T-helper 22 cell (primary cell): ENCODE measurements around the gene ANKRD11.
"Not testable (repeated sequence)": the region's sequence is repeated elsewhere in the genome, so short reads cannot be mapped to it uniquely, and the experiment has no call there.

Experiments
- DNase-seq: peaks from one replicate; pipeline ENCODE4 v3.0.0-alpha.2; 2020; ENCODE audit warnings: low read depth

Gene ANKRD11

GRCh38 chr16:89264800-89265550 is 225.4 kb downstream of the ANKRD11 start:
- DNase-seq: no peak

GRCh38 chr16:89261691-89262563 is 228.4 kb downstream of the ANKRD11 start:
- no peak for DNase-seq

DNA sequence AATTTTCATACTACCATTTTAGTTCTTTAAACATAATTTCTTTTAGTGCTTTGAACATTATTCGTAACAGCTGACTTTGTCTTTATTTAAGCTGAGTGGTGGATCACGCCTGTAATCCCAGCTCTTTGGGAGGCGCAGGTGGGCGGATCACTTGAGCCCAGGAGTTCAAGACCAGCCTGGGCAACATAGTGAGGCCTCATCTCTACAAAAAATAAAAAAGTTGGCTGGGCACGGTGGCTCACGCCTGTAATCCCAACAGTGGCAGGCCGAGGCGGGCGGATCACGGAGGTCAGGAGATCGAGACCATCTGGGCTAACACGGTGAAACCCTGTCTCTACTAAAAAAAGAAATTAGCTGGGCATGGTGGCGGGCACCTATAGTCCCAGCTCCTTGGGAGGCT is 230.5 kb downstream of the ANKRD11 start:
- DNase-seq: not testable (repeated sequence)

GRCh38 chr16:89257757-89258465 is 232.4 kb downstream of the ANKRD11 start:
- DNase-seq: no peak

DNA sequence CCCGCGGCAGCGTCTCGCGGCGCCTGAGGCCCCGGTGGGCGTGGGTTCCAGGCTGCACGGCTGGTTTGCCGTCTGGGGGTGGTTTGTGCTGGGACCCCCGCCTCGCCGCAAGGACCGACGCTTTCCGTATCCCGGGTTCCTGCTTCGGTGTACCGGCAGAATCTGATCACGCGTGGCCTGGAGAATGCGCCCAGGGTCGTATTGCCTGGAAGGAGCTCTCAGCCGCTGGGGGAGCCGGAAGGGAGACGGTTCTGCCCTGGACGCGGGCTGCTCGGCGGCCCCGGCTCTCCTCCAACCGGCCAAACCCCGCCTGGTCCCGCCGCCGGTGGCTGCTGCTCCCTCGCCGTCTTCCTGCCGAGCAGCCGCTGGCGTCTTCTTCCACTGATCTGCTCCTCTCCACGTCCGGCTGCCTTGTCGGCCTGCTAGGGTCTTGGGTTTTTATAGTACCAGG is 233.1 kb downstream of the ANKRD11 start:
- no peak for DNase-seq

- peak; percentile 68 for DNase-seq
Measured at GRCh38 chr16:89256651-89257254, 233.6 kb downstream of the ANKRD11 start.

DNA sequence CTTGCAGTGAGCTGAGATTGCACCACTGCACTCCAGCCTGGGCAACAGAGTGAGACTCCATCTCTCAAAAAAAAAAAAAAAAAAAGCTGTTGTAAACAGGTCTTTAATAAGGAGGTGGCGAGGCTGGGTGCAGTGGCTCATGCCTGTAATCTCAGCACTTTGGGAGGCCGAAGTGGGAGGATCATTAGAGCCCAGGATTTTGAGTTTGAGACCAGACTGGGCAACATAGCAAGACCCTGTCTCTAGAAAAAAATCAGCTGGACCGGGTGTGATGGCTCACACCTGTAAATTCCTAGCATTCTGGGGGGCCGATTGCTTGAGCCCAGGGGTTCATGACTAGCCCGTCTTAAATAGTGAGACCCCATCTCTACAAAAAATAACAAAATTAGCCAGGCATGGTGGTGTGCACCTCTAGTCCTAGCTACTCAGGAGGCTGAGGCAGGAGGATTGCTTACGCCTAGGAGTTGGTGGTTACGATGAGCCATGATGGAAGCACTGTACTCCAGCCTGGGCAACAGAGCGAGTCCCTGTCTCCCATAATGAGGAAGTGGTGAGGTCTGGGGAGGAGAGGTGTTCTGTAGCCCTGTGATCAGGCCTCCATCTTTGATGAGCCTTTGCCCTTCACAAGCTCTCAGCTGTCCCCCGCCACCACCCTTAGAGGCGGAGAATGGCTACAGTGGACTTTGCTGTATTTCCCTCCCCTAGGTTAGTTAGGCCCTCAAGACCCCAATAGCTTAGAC is 236.6 kb downstream of the ANKRD11 start:
- DNase-seq: no peak

- no peak for DNase-seq
Measured at GRCh38 chr16:89248196-89248982, 242.0 kb downstream of the ANKRD11 start.

DNA sequence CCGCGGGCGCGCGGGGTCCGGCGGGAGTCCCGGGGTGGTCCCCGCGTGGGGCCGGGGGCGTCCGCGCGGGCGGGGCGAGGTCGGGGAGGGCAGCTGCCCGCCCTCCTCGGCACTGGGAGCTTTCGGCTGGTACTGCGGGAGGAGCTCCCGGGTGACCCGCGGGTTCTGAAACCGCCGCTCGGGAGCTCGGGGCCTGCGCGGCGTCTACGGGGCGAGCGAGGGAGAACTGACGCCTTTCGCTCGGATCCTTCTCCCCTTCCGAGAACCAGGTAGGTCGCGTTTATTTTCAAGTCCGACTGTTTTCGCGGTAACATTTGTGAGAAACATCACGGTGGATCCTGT is 242.7 kb downstream of the ANKRD11 start:
- not testable (repeated sequence) for DNase-seq

GRCh38 chr16:89246903-89247733 is 243.2 kb downstream of the ANKRD11 start:
- DNase-seq: peak; percentile 88

- DNase-seq: no peak
Measured at GRCh38 chr16:89246383-89246902, 243.9 kb downstream of the ANKRD11 start.

- no peak for DNase-seq
Measured at GRCh38 chr16:89244754-89245153, 245.6 kb downstream of the ANKRD11 start.

GRCh38 chr16:89244264-89244663 is 246.1 kb downstream of the ANKRD11 start:
- not testable (repeated sequence) for DNase-seq

DNA sequence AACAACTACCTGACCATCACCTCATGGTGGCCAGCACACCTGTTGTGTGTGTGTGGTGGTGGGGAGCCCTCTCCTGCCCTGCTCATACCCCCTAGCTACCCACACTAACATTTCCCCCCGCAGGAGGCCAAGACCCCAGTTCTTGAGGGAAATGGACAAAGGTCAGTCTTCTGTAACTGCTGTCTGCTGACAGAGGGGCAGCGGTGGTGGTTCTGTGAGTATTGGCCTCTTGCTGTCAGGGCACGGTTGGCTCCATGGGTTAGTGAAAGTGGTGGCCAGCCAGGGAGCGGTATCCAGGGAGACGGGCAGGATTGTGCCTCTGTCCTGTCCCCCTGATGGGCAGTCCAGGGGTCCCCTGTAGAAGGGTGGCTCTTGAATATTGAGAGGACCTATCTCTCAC is 246.7 kb downstream of the ANKRD11 start:
- DNase-seq: no peak

GRCh38 chr16:89242795-89243200 is 247.6 kb downstream of the ANKRD11 start:
- DNase-seq: no peak

DNA sequence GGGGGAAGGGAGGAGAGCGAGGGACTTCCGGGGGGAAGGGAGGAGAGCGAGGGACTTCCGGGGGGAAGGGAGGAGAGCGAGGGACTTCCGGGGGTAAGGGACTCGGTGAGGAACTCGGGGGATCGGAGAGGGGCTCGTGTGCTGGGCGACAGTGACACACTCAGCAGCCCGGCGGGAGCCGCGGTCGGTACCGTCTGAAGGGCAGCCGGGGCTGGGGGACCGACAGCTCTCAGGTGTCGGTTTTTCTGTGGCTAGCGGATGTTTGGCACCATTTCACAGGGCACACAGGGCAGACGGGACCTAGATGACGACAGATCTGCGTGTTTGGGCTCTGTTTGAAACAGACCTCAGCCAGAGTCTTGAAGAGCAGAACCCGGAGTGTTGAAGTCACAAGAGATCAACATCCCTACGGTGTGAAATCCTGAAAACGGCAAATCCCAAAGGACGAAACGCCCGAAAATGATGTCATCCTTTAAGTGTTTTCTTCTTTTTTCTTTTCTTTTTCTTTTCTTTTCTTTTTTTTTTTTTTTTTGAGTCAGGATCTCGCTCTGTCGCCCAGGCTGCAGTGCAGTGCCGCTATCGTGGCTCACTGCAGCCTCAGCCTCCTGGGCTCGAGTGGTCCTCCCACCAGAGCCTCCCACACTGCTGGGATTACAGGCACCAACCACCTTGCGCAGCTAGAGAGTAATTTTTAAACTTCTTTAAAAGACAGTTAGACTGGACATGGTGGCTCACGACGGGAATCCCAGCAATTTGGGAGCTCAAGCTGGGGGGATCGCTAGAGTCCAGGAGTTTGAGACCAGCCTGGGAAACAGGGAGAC is 249.0 kb downstream of the ANKRD11 start:
- DNase-seq: peak; percentile 88

DNA sequence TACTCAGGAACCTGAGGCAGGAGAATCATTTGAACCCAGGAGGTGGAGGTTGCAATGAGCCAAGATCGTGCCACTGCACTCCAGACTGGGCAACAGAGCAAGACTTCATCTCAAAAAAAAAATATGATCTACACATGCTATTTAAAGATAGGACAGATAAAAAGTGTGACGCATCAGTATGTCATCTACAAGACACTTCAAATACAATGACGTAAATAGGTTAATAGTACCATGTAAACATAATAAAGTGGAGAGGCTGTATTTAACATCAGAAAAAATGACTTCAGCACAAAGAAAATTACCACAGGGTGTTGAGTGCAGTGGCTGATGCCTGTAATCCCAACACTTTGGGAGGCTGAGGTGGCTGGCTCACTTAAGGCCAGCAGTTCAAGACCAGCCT is 252.6 kb downstream of the ANKRD11 start:
- no peak for DNase-seq

GRCh38 chr16:89233678-89234490 is 256.5 kb downstream of the ANKRD11 start:
- DNase-seq: no peak
